RWPE2 (cell line): ENCODE measurements around the gene NUMB.

Experiments
- ATAC-seq: fragments of 200-7000 bp; cut with Tn5 transposase; 3 replicates; pipeline ENCODE4 v1.9.1; 2021; ENCODE audit warnings: low read depth
- DNase-seq: peaks from one replicate; pipeline ENCODE4 v3.0.0-alpha.2; 2020; ENCODE audit warnings: low spot score
- H3K27ac ChIP-seq: fragments of 450-650 bp; 2 replicates; pipeline ENCODE4 v1.5.1; 2017; ENCODE audit warnings: mild to moderate bottlenecking; ENCODE audit not compliant: poor library complexity, severe bottlenecking
- H3K27me3 ChIP-seq: fragments of 250-450 bp; sonication (Bioruptor Pico); 2 replicates; pipeline ENCODE4 v1.5.1; 2021; ENCODE audit warnings: mild to moderate bottlenecking, moderate library complexity; ENCODE audit not compliant: insufficient read depth, poor library complexity, severe bottlenecking
- H3K36me3 ChIP-seq: fragments of 250-450 bp; sonication (Bioruptor Pico); 2 replicates; pipeline ENCODE4 v1.5.1; 2020; ENCODE audit warnings: low read depth, mild to moderate bottlenecking, moderate library complexity
- H3K4me1 ChIP-seq: fragments of 250-450 bp; sonication (Bioruptor Pico); 2 replicates; pipeline ENCODE4 v1.5.1; 2021; ENCODE audit warnings: mild to moderate bottlenecking, moderate library complexity; ENCODE audit not compliant: insufficient read depth, poor library complexity, severe bottlenecking
- H3K4me3 ChIP-seq: fragments of 250-450 bp; sonication (Bioruptor Pico); 2 replicates; pipeline ENCODE4 v1.5.1; 2021; ENCODE audit warnings: mild to moderate bottlenecking, moderate library complexity; ENCODE audit not compliant: severe bottlenecking
- H3K9me3 ChIP-seq: fragments of 250-450 bp; sonication (Bioruptor Pico); 2 replicates; pipeline ENCODE4 v1.5.1; 2021; ENCODE audit warnings: mild to moderate bottlenecking, moderate library complexity; ENCODE audit not compliant: severe bottlenecking
- CTCF ChIP-seq: fragments of 450-650 bp; IDR thresholded peaks from one replicate; pipeline ENCODE4 v1.5.1; 2017; ENCODE audit warnings: mild to moderate bottlenecking, moderate library complexity; ENCODE audit not compliant: poor library complexity, severe bottlenecking

Gene NUMB

GRCh38 chr14:73235531-73236155 lies 222.7 kb downstream of the NUMB start:
- DNase-seq (no peak), ATAC-seq (no peak)
- Histone ChIP-seq H3K27ac (no peak overlapping the region), H3K27me3 (peaks cover 59% of the 10 kb centered on the region), H3K4me1 (peaks cover 15% of the 10 kb centered on the region), H3K36me3 (no peaks in the 10 kb centered on the region), H3K9me3 (no peaks in the 10 kb centered on the region), H3K4me3 (no peak overlapping the region)
- TF ChIP-seq CTCF, result no peak

GRCh38 chr14:73234586-73235394 lies 223.6 kb downstream of the NUMB start:
- no peak for TF ChIP-seq CTCF
- Histone ChIP-seq H3K9me3 (no peaks in the 10 kb centered on the region), H3K4me3 (no peak overlapping the region), H3K36me3 (no peaks in the 10 kb centered on the region), H3K27me3 (peaks cover 52% of the 10 kb centered on the region), H3K4me1 (peaks cover 15% of the 10 kb centered on the region), H3K27ac (no peak overlapping the region)
- DNase-seq, result no peak
- ATAC-seq, result no peak

- no peak for TF ChIP-seq CTCF
- H3K4me1 ChIP-seq, result peaks cover 9% of the 10 kb centered on the region
- H3K4me3 ChIP-seq, result no peak overlapping the region
- H3K36me3 ChIP-seq, result no peaks in the 10 kb centered on the region
- no peak overlapping the region for H3K27ac ChIP-seq
- H3K27me3 ChIP-seq, result peaks cover 44% of the 10 kb centered on the region
- H3K9me3 ChIP-seq, result no peaks in the 10 kb centered on the region
- ATAC-seq (no peak), DNase-seq (no peak)
These were observed 224.3 kb downstream of the NUMB start for GRCh38 chr14:73234029-73234428.

- ATAC-seq, result no peak
- H3K27me3 ChIP-seq, result peaks cover 40% of the 10 kb centered on the region
- H3K36me3 ChIP-seq, result no peaks in the 10 kb centered on the region
- DNase-seq, result no peak
- H3K4me3 ChIP-seq, result no peak overlapping the region
- no peak for TF ChIP-seq CTCF
- H3K4me1 ChIP-seq, result peaks cover 7% of the 10 kb centered on the region
- no peaks in the 10 kb centered on the region for H3K9me3 ChIP-seq
- H3K27ac ChIP-seq, result no peak overlapping the region
These were observed 224.8 kb downstream of the NUMB start for GRCh38 chr14:73233564-73233963.

- no peak for TF ChIP-seq CTCF
- Histone ChIP-seq H3K4me3 (no peak overlapping the region), H3K36me3 (no peaks in the 10 kb centered on the region), H3K4me1 (peaks cover 9% of the 10 kb centered on the region), H3K27me3 (peaks cover 34% of the 10 kb centered on the region), H3K27ac (no peak overlapping the region), H3K9me3 (no peaks in the 10 kb centered on the region)
- ATAC-seq (no peak), DNase-seq (no peak)
These were observed 225.4 kb downstream of the NUMB start for GRCh38 chr14:73232984-73233383.
